H9 (cell line): ENCODE data around the gene CDCA3. TPM values are rescaled to one million over a fixed set of nuclear protein-coding genes. Genes with fewer than 3 reads are reported as not detected.
"Not testable (repeated sequence)": the region's sequence is repeated elsewhere in the genome, so short reads cannot be mapped to it uniquely, and the experiment has no call there.

Source experiments
- DNase-seq: peaks from one replicate; pipeline ENCODE4 v3.0.0-alpha.2; 2017
- H2AFZ ChIP-seq: one replicate; pipeline ENCODE4 v1.6.1; 2013; ENCODE audit warnings: mild to moderate bottlenecking, low read length, control low read depth, moderate library complexity
- H2AK5ac ChIP-seq: 2 replicates; pipeline ENCODE4 v1.6.1; 2013; ENCODE audit warnings: low read length, control low read depth, mixed read lengths; ENCODE audit not compliant: insufficient read length
- H2BK120ac ChIP-seq: one replicate; pipeline ENCODE4 v1.6.1; 2013; ENCODE audit warnings: low read depth, mild to moderate bottlenecking, low read length, control low read depth, inconsistent platforms; ENCODE audit not compliant: poor library complexity, severe bottlenecking
- H2BK12ac ChIP-seq: 2 replicates; pipeline ENCODE4 v1.6.1; 2013; ENCODE audit warnings: low read length, control low read depth, mixed read lengths, low read depth; ENCODE audit not compliant: insufficient read length
- H2BK15ac ChIP-seq: 2 replicates; pipeline ENCODE4 v1.6.1; 2013; ENCODE audit warnings: low read depth, low read length, control low read depth
- H2BK20ac ChIP-seq: one replicate; pipeline ENCODE4 v1.6.1; 2013; ENCODE audit warnings: low read depth, mild to moderate bottlenecking, low read length, control low read depth, inconsistent platforms; ENCODE audit not compliant: poor library complexity, severe bottlenecking
- H2BK5ac ChIP-seq: 2 replicates; pipeline ENCODE4 v1.6.1; 2013; ENCODE audit warnings: low read length, control low read depth, mixed read lengths; ENCODE audit not compliant: insufficient read length
- H3K14ac ChIP-seq: 2 replicates; pipeline ENCODE4 v1.6.1; 2013; ENCODE audit warnings: low read length, control low read depth; ENCODE audit not compliant: insufficient read depth
- H3K18ac ChIP-seq: 2 replicates; pipeline ENCODE4 v1.6.1; 2013; ENCODE audit warnings: low read depth, mild to moderate bottlenecking, mixed read lengths, low read length, control low read depth; ENCODE audit not compliant: insufficient read length
- H3K23ac ChIP-seq: 2 replicates; pipeline ENCODE4 v1.6.1; 2013; ENCODE audit warnings: low read length, control low read depth, mixed read lengths, low read depth; ENCODE audit not compliant: insufficient read length
- H3K23me2 ChIP-seq: 2 replicates; pipeline ENCODE4 v1.6.1; 2013; ENCODE audit warnings: low read depth, mild to moderate bottlenecking, mixed read lengths, low read length, control low read depth; ENCODE audit not compliant: insufficient read length, poor library complexity, severe bottlenecking
- H3K27ac ChIP-seq: 2 replicates; pipeline ENCODE4 v1.5.1; 2013; ENCODE audit warnings: low read length, control low read depth, mixed read lengths, low read depth; ENCODE audit not compliant: insufficient read length
- H3K27me3 ChIP-seq: 2 replicates; pipeline ENCODE4 v1.6.1; 2013; ENCODE audit warnings: low read length, control low read depth, inconsistent platforms; ENCODE audit not compliant: insufficient read depth
- H3K4ac ChIP-seq: 2 replicates; pipeline ENCODE4 v1.6.1; 2013; ENCODE audit warnings: low read depth, mild to moderate bottlenecking, control low read depth, inconsistent platforms, low read length, moderate library complexity
- H3K4me1 ChIP-seq: 2 replicates; pipeline ENCODE4 v1.6.1; 2013; ENCODE audit warnings: low read length, control low read depth, inconsistent platforms; ENCODE audit not compliant: insufficient read depth
- H3K4me2 ChIP-seq: 2 replicates; pipeline ENCODE4 v1.6.1; 2013; ENCODE audit warnings: low read length, control low read depth, mixed read lengths; ENCODE audit not compliant: insufficient read length, insufficient read depth
- H3K56ac ChIP-seq: 2 replicates; pipeline ENCODE4 v1.6.1; 2013; ENCODE audit warnings: low read depth, mild to moderate bottlenecking, mixed read lengths, low read length, control low read depth; ENCODE audit not compliant: insufficient read length
- H3K79me1 ChIP-seq: 2 replicates; pipeline ENCODE4 v1.6.1; 2013; ENCODE audit warnings: low read depth, mild to moderate bottlenecking, moderate library complexity, low read length, control low read depth, inconsistent platforms; ENCODE audit not compliant: insufficient read depth, poor library complexity, severe bottlenecking
- H3K79me2 ChIP-seq: 2 replicates; pipeline ENCODE4 v1.6.1; 2013; ENCODE audit warnings: low read length, control low read depth, inconsistent platforms; ENCODE audit not compliant: insufficient read depth
- H3K9ac ChIP-seq: 2 replicates; pipeline ENCODE4 v1.6.1; 2013; ENCODE audit warnings: low read length, control low read depth, mixed read lengths; ENCODE audit not compliant: insufficient read length; ENCODE audit errors: extremely low read depth
- H3K9me3 ChIP-seq: one replicate; pipeline ENCODE4 v1.6.1; 2013; ENCODE audit warnings: low read depth, low read length, inconsistent platforms; ENCODE audit not compliant: control insufficient read depth
- H3T11ph ChIP-seq: one replicate; pipeline ENCODE4 v1.6.1; 2013; ENCODE audit warnings: mild to moderate bottlenecking, low read length, control low read depth, inconsistent platforms
- H4K20me1 ChIP-seq: one replicate; pipeline ENCODE4 v1.6.1; 2013; ENCODE audit not compliant: control insufficient read depth, insufficient read length, insufficient read depth
- H4K5ac ChIP-seq: 2 replicates; pipeline ENCODE4 v1.6.1; 2013; ENCODE audit warnings: low read depth, mild to moderate bottlenecking, mixed read lengths, low read length, control low read depth; ENCODE audit not compliant: insufficient read length
- H4K8ac ChIP-seq: replicated peaks from 2 replicates; pipeline ENCODE4 v1.6.1; 2013; ENCODE audit warnings: low read length, control low read depth, mixed read lengths, low read depth; ENCODE audit not compliant: insufficient read length
- H4K91ac ChIP-seq: 2 replicates; pipeline ENCODE4 v1.6.1; 2013; ENCODE audit warnings: low read depth, mild to moderate bottlenecking, moderate library complexity, mixed read lengths, low read length, control low read depth; ENCODE audit not compliant: insufficient read length
- H3K27ac Mint-ChIP-seq, 3 experiments: 2 replicates in 2 of 3; 3 replicates in 1 of 3; pipeline ENCODE4 v1.8.0; 2020 to 2021; ENCODE audit warnings: mixed read lengths in 3 of 3, mild to moderate bottlenecking in 1 of 3, moderate library complexity in 1 of 3
- H3K27me3 Mint-ChIP-seq: 2 replicates; pipeline ENCODE4 v1.8.0; 2021; ENCODE audit warnings: low read depth, mild to moderate bottlenecking, moderate library complexity, mixed read lengths
- H3K36me3 Mint-ChIP-seq, 3 experiments: 2 replicates in 2 of 3; 3 replicates in 1 of 3; pipeline ENCODE4 v1.8.0; 2020 to 2021; ENCODE audit warnings: low read depth in 3 of 3, mixed read lengths in 3 of 3; ENCODE audit not compliant: insufficient read depth in 1 of 3
- H3K4me1 Mint-ChIP-seq, 2 experiments: 2 replicates each; pipeline ENCODE4 v1.8.0; 2020; ENCODE audit warnings: mixed read lengths in 2 of 2
- H3K4me3 Mint-ChIP-seq, 2 experiments: 2 replicates in 1 of 2; 3 replicates in 1 of 2; pipeline ENCODE4 v1.8.0; 2020 to 2021; ENCODE audit warnings: mild to moderate bottlenecking in 2 of 2, mixed read lengths in 2 of 2, moderate library complexity in 1 of 2
- H3K9me3 Mint-ChIP-seq, 2 experiments: 2 replicates in 1 of 2; 3 replicates in 1 of 2; pipeline ENCODE4 v1.8.0; 2020; ENCODE audit warnings: mild to moderate bottlenecking in 2 of 2, mixed read lengths in 2 of 2, moderate library complexity in 1 of 2
- WGBS: extraction: QIAGEN DNeasy Blood & Tissue Kit; methylation state at CpG from one replicate; pipeline ENCODE4 v1.1.7; 2013; ENCODE audit warnings: missing lambda C conversion rate, low lambda C conversion rate, mixed read lengths; ENCODE audit not compliant: insufficient read length; ENCODE audit errors: extremely low coverage; 5-methylcytosine and 5-hydroxymethylcytosine counted together
- total RNA-seq: library from RNA; stranded (reverse); gene quantifications from 2 replicates; pipeline ENCODE4 v1.2.1, GENCODE V29; 2021

Gene CDCA3
- total RNA-seq, 1 experiment from 2014 or later: 45.1 TPM

- not testable (repeated sequence) for H4K20me1 ChIP-seq, H4K8ac ChIP-seq, H2BK12ac ChIP-seq, DNase-seq, H2BK20ac ChIP-seq, H3K23me2 ChIP-seq, H4K91ac ChIP-seq, H3K4me3 Mint-ChIP-seq, H2BK120ac ChIP-seq, H3K4ac ChIP-seq, H3K27me3 Mint-ChIP-seq, H3K4me2 ChIP-seq, H2BK15ac ChIP-seq, H2BK5ac ChIP-seq, H2AFZ ChIP-seq, H3K18ac ChIP-seq, H3K9me3 ChIP-seq, H3K27ac ChIP-seq, H2AK5ac ChIP-seq, H3K23ac ChIP-seq, H3K4me1 ChIP-seq, H3K9me3 Mint-ChIP-seq, H3K27me3 ChIP-seq, H3T11ph ChIP-seq, H4K5ac ChIP-seq, H3K56ac ChIP-seq, H3K14ac ChIP-seq, H3K79me2 ChIP-seq, H3K79me1 ChIP-seq, H3K9ac ChIP-seq
- Mint-ChIP-seq H3K4me1 (peaks cover 38 to 50% of the 10 kb centered on the region in 2 experiments), H3K36me3 (peaks cover 0 to 26% (median 23%) of the 10 kb centered on the region in 3 experiments; a peak in 5 of 7 replicates), H3K27ac (peak overlapping the region in 1 of 3 experiments; percentile 47; a peak in 2 of 7 replicates)
- WGBS: no CpG with 5 or more reads among the region's 7 CpGs
Observed at GRCh38 chr12:6888794-6889193, 37.7 kb upstream of the CDCA3 start.
